Neural cell (in vitro differentiated cells): Measurements from ENCODE around the gene L3MBTL2.

Source experiments
- CTCF ChIP-seq: fragments of 450-650 bp; IDR thresholded peaks from 2 replicates; pipeline ENCODE4 v1.5.1; 2014; ENCODE audit warnings: antibody characterized with exemption, mild to moderate bottlenecking, moderate library complexity; ENCODE audit not compliant: poor library complexity, severe bottlenecking
- EP300 ChIP-seq: fragments of 450-650 bp; conservative IDR thresholded peaks from 2 replicates; pipeline ENCODE4 v1.6.1; 2014; ENCODE audit warnings: antibody characterized with exemption, mild to moderate bottlenecking, moderate library complexity; ENCODE audit not compliant: poor library complexity, severe bottlenecking
- EZH2 ChIP-seq: fragments of 200-600, 300-800 bp; shearing (Covaris generic), sonication (generic); IDR thresholded peaks from 2 replicates; pipeline ENCODE4 v1.6.1; 2014; ENCODE audit warnings: antibody characterized with exemption, low read length, borderline replicate concordance, mild to moderate bottlenecking; ENCODE audit not compliant: insufficient read depth, poor library complexity, severe bottlenecking
- POLR2AphosphoS5 ChIP-seq: IDR thresholded peaks from 2 replicates; pipeline ENCODE4 v1.6.1; 2012
- RAD21 ChIP-seq: fragments of 450-650 bp; conservative IDR thresholded peaks from 2 replicates; pipeline ENCODE4 v1.6.1; 2014; ENCODE audit warnings: antibody characterized with exemption, mild to moderate bottlenecking, moderate library complexity
- REST ChIP-seq: IDR thresholded peaks from 2 replicates; pipeline ENCODE4 v1.6.1; 2012; ENCODE audit warnings: borderline replicate concordance
- SMC3 ChIP-seq: fragments of 450-650 bp; conservative IDR thresholded peaks from 2 replicates; pipeline ENCODE4 v1.6.1; 2014; ENCODE audit warnings: antibody characterized with exemption, mild to moderate bottlenecking, moderate library complexity; ENCODE audit not compliant: poor library complexity
- TAF1 ChIP-seq: IDR thresholded peaks from 2 replicates; pipeline ENCODE4 v1.6.1; 2012; ENCODE audit warnings: low read depth

- no peak for TF ChIP-seq CTCF
- TF ChIP-seq EZH2 = no peak
- no peak for TF ChIP-seq POLR2AphosphoS5
- TF ChIP-seq SMC3 = no peak
- TF ChIP-seq REST = no peak
- TF ChIP-seq TAF1 = no peak
- no peak for TF ChIP-seq EP300
- no peak for TF ChIP-seq RAD21
Observed at GRCh38 chr22:41267958-41268357, 62.8 kb downstream of the L3MBTL2 start.
